IMR-90 (cell line): ENCODE data around the gene DPF1. TPM values are rescaled to one million over a fixed set of nuclear protein-coding genes. Genes with fewer than 3 reads are reported as not detected.

ENCODE experiments used
- ATAC-seq: fragments of 200-7000 bp; cut with Tn5 transposase; 2 replicates; pipeline ENCODE4 v1.9.1; 2020; ENCODE audit warnings: low read depth, mild to moderate bottlenecking, moderate library complexity
- BruUV-seq: library from RNA; stranded (reverse); fragments of 400-500 nt; replicated peaks from 2 replicates; lab custom pipeline; 2021; lab: Mats Ljungman, UMichigan
- CTCF ChIA-PET: fragments of 300-600 bp; formaldehyde crosslinking; extraction: SDS; loops from one replicate; lab custom pipeline; 2021; ENCODE audit warnings: antibody characterized with exemption; lab: Yijun Ruan, JAX
- POLR2A ChIA-PET: fragments of 300-600 bp; sonication (Branson Sonifier 250); formaldehyde crosslinking; loops from one replicate; lab custom pipeline; 2022; ENCODE audit warnings: antibody characterized with exemption; ENCODE audit not compliant: unreplicated experiment; lab: Charles Lee
- DNase-seq: peaks from one replicate; pipeline ENCODE4 v3.0.0; 2013
- H2AFZ ChIP-seq: replicated peaks from 2 replicates; pipeline ENCODE3; 2013; ENCODE audit warnings: low read length, mild to moderate bottlenecking; ENCODE audit not compliant: poor library complexity
- H2AK5ac ChIP-seq: 2 replicates; pipeline ENCODE4 v1.6.1; 2013; ENCODE audit warnings: low read depth, low read length, inconsistent platforms
- H2AK9ac ChIP-seq: replicated peaks from 2 replicates; pipeline ENCODE3; 2013; ENCODE audit warnings: mild to moderate bottlenecking, low read depth, low read length, moderate library complexity; ENCODE audit not compliant: poor library complexity
- H2BK120ac ChIP-seq: 2 replicates; pipeline ENCODE4 v1.6.1; 2013; ENCODE audit warnings: low read depth, low read length, inconsistent platforms
- H2BK15ac ChIP-seq: 3 replicates; pipeline ENCODE4 v1.6.1; 2013; ENCODE audit warnings: low read depth, low read length, inconsistent platforms
- H2BK20ac ChIP-seq: 2 replicates; pipeline ENCODE4 v1.6.1; 2013; ENCODE audit warnings: low read depth, mild to moderate bottlenecking, inconsistent platforms, low read length, moderate library complexity
- H2BK5ac ChIP-seq: 2 replicates; pipeline ENCODE4 v1.6.1; 2013; ENCODE audit warnings: mild to moderate bottlenecking, low read depth, low read length, inconsistent platforms; ENCODE audit not compliant: poor library complexity, severe bottlenecking
- H3K14ac ChIP-seq: replicated peaks from 2 replicates; pipeline ENCODE4 v1.6.1; 2013; ENCODE audit warnings: low read depth, low read length, inconsistent platforms
- H3K18ac ChIP-seq: 2 replicates; pipeline ENCODE4 v1.6.1; 2013; ENCODE audit warnings: low read depth, low read length, control low read depth
- H3K23ac ChIP-seq: 2 replicates; pipeline ENCODE4 v1.6.1; 2013; ENCODE audit warnings: low read depth, low read length, inconsistent platforms
- H3K27ac ChIP-seq: 2 replicates; pipeline ENCODE4 v1.5.1; 2013; ENCODE audit warnings: mild to moderate bottlenecking, control low read depth, low read length; ENCODE audit not compliant: insufficient read depth
- H3K27me3 ChIP-seq: 2 replicates; pipeline ENCODE4 v1.6.1; 2013; ENCODE audit warnings: low read length; ENCODE audit not compliant: control insufficient read depth, insufficient read depth
- H3K36me3 ChIP-seq: 2 replicates; pipeline ENCODE4 v1.6.1; 2013; ENCODE audit warnings: low read length, mixed read lengths; ENCODE audit not compliant: control insufficient read depth, insufficient read depth
- H3K4ac ChIP-seq: 2 replicates; pipeline ENCODE4 v1.6.1; 2013; ENCODE audit warnings: low read depth, low read length, inconsistent platforms
- H3K4me1 ChIP-seq: 2 replicates; pipeline ENCODE4 v1.6.1; 2013; ENCODE audit warnings: low read length, mixed read lengths; ENCODE audit not compliant: control insufficient read depth, insufficient read depth
- H3K4me2 ChIP-seq: 2 replicates; pipeline ENCODE4 v1.6.1; 2013; ENCODE audit warnings: low read depth, mild to moderate bottlenecking, control low read depth, low read length, moderate library complexity
- H3K4me3 ChIP-seq: 2 replicates; pipeline ENCODE4 v1.5.1; 2013; ENCODE audit warnings: low read depth, mild to moderate bottlenecking, control low read depth, low read length, moderate library complexity; ENCODE audit not compliant: insufficient read depth
- H3K56ac ChIP-seq: 2 replicates; pipeline ENCODE4 v1.6.1; 2013; ENCODE audit warnings: low read length, inconsistent platforms; ENCODE audit not compliant: insufficient read depth; ENCODE audit errors: extremely low read depth
- H3K79me1 ChIP-seq, 2 experiments: 2 replicates each; pipeline ENCODE4 v1.6.1; 2013; ENCODE audit warnings: low read length in 2 of 2, inconsistent platforms in 1 of 2, low read depth in 1 of 2
- H3K9ac ChIP-seq: 2 replicates; pipeline ENCODE4 v1.6.1; 2013; ENCODE audit warnings: low read depth, low read length, control low read depth
- H3K9me1 ChIP-seq: 2 replicates; pipeline ENCODE4 v1.6.1; 2013; ENCODE audit warnings: low read length, inconsistent platforms; ENCODE audit not compliant: insufficient read depth
- H3K9me3 ChIP-seq: 2 replicates; pipeline ENCODE4 v1.6.1; 2013; ENCODE audit warnings: low read length; ENCODE audit not compliant: control insufficient read depth, insufficient read depth
- H4K20me1 ChIP-seq: 2 replicates; pipeline ENCODE4 v1.6.1; 2013; ENCODE audit warnings: low read length, inconsistent platforms; ENCODE audit not compliant: insufficient read depth
- H4K5ac ChIP-seq: 2 replicates; pipeline ENCODE4 v1.6.1; 2013; ENCODE audit warnings: mild to moderate bottlenecking, low read depth, low read length, control low read depth
- H4K8ac ChIP-seq, 2 experiments: 2 replicates each; pipeline ENCODE4 v1.6.1; 2013; ENCODE audit warnings: low read depth in 2 of 2, low read length in 2 of 2, control low read depth in 1 of 2, inconsistent platforms in 1 of 2
- H4K91ac ChIP-seq: 2 replicates; pipeline ENCODE4 v1.6.1; 2013; ENCODE audit warnings: low read depth, low read length, inconsistent platforms; ENCODE audit not compliant: insufficient read depth
- CTCF ChIP-seq: conservative IDR thresholded peaks from 2 replicates; pipeline ENCODE4 v1.5.1; 2012; ENCODE audit warnings: mild to moderate bottlenecking, low read depth, low read length, improper control_type of control experiment
- ELK1 ChIP-seq: fragments of 150-350 bp; IDR thresholded peaks from 2 replicates; pipeline ENCODE4 v1.6.1; 2016; ENCODE audit warnings: low read depth, mild to moderate bottlenecking, low read length, moderate library complexity, borderline replicate concordance
- MAFK ChIP-seq: IDR thresholded peaks from 2 replicates; pipeline ENCODE4 v1.6.1; 2012; ENCODE audit warnings: low read depth, low read length, improper control_type of control experiment
- MAZ ChIP-seq: IDR thresholded peaks from 2 replicates; pipeline ENCODE4 v1.6.1; 2012; ENCODE audit warnings: low read depth, mild to moderate bottlenecking, low read length, improper control_type of control experiment, moderate library complexity, borderline replicate concordance
- MXI1 ChIP-seq: IDR thresholded peaks from 2 replicates; pipeline ENCODE4 v1.6.1; 2012; ENCODE audit warnings: low read depth, mild to moderate bottlenecking, low read length, moderate library complexity, borderline replicate concordance
- RAD21 ChIP-seq: IDR thresholded peaks from 2 replicates; pipeline ENCODE4 v1.6.1; 2012; ENCODE audit warnings: low read length, improper control_type of control experiment
- SMC3 ChIP-seq: fragments of 150-350 bp; IDR thresholded peaks from 2 replicates; pipeline ENCODE4 v1.6.1; 2016; ENCODE audit warnings: low read depth, mild to moderate bottlenecking, antibody characterized with exemption, low read length, moderate library complexity
- WGBS, 2 experiments: methylation state at CpG; one replicate each; pipeline versions ENCODE4 v1.1.5 to v1.1.7; 2013; ENCODE audit warnings: missing lambda C conversion rate in 2 of 2; ENCODE audit not compliant: insufficient read length in 1 of 2; ENCODE audit errors: extremely low coverage in 2 of 2; 5-methylcytosine and 5-hydroxymethylcytosine counted together
- dilution Hi-C: fragments of 300-500 bp; cut with HindIII; formaldehyde crosslinking; loops from one replicate; pipeline ENCODE4 v1.14.3; 2018; ENCODE audit warnings: low sequenced_read_pairs; ENCODE audit not compliant: unreplicated experiment
- in situ Hi-C: fragments of 300-500 bp; cut with MboI; formaldehyde crosslinking; loops from 3 replicates; pipeline ENCODE4 v1.14.3; 2019; ENCODE audit warnings: low sequenced_read_pairs, inconsistent platforms, mixed read lengths
- intact Hi-C: fragments of 100-400 bp; cut with micrococcal nuclease; formaldehyde crosslinking; loops from 2 replicates; pipeline ENCODE4 v1.10.0; 2022
- polyA plus RNA-seq, 3 experiments: library from polyadenylated mRNA; depleted of rRNA; stranded (reverse); fragments of >200 nt; gene quantifications; 2 replicates each; pipeline ENCODE4 v1.2.3, GENCODE V29; 2012; ENCODE audit warnings: low replicate concordance in 1 of 3
- total RNA-seq: library from RNA; depleted of rRNA; stranded (reverse); fragments of >200 nt; gene quantifications from 2 replicates; pipeline ENCODE4 v1.2.3, GENCODE V29; 2012

DPF1 gene
- total and polyA plus RNA-seq, 2 of the 4 experiments (the other 2 are of a cell fraction) = 3.2 to 5.5 TPM

GRCh38 chr19:38183251-38183897, 40.6 kb downstream of the DPF1 start:
- intact Hi-C loops (no loop called here), dilution Hi-C loops (no loop called here), in situ Hi-C loops (no loop called here)
- POLR2A ChIA-PET = no interaction called here
- peaks cover 14% of the 10 kb centered on the region for H3K9me1 ChIP-seq
- H3K14ac ChIP-seq = peak overlapping the region; percentile 8
- H3K4me2 ChIP-seq = peak overlapping the region; percentile 80
- DNase-seq (no peak), ATAC-seq (peak; percentile 88)
- H2BK15ac ChIP-seq = no peak overlapping the region
- no peak overlapping the region for H3K4ac ChIP-seq
- no peak overlapping the region for H3K9ac ChIP-seq
- no peak overlapping the region for H2BK5ac ChIP-seq
- peak overlapping the region; percentile 18; the same call in 1 of the 2 replicates for H3K4me3 ChIP-seq
- peaks cover 0 to 35% of the 10 kb centered on the region in 2 experiments; a peak in 3 of 4 replicates for H3K79me1 ChIP-seq
- H2AFZ ChIP-seq = peak overlapping the region; percentile 71
- H3K18ac ChIP-seq = no peak overlapping the region
- H2BK20ac ChIP-seq = no peak overlapping the region
- no peak overlapping the region for H3K56ac ChIP-seq
- H2AK5ac ChIP-seq = no peak overlapping the region
- H3K23ac ChIP-seq = peak overlapping the region; percentile 17; the same call in 1 of the 2 replicates
- no peak overlapping the region for H2BK120ac ChIP-seq
- no peaks in the 10 kb centered on the region for H3K9me3 ChIP-seq
- no peak overlapping the region for H4K5ac ChIP-seq
- peaks cover 6% of the 10 kb centered on the region for H3K4me1 ChIP-seq
- peak overlapping the region; percentile 11 for H2AK9ac ChIP-seq
- CTCF ChIA-PET = no interaction called here
- H4K8ac ChIP-seq = peak overlapping the region in 1 of 2 experiments; percentile 43; a peak in 1 of 4 replicates
- H4K20me1 ChIP-seq = peaks cover 14% of the 10 kb centered on the region; the same call in 1 of the 2 replicates
- TF ChIP-seq SMC3 = no peak
- TF ChIP-seq RAD21 = no peak
- no peak for TF ChIP-seq ELK1
- TF ChIP-seq MAFK = no peak
- TF ChIP-seq MAZ = no peak
- TF ChIP-seq CTCF = no peak
- no peak for TF ChIP-seq MXI1
- H3K36me3 ChIP-seq = peaks cover 7% of the 10 kb centered on the region; the same call in 1 of the 2 replicates
- H3K27me3 ChIP-seq = no peaks in the 10 kb centered on the region
- 16% methylated on average over 14 of the region's 30 CpGs; no CpG with 5 or more reads in 1 of the 2 experiments for WGBS, 2 experiments
- no peak overlapping the region; the same call in 1 of the 2 replicates for H4K91ac ChIP-seq
- no TSS peak for BruUV-seq
- no peak overlapping the region for H3K27ac ChIP-seq
